Astrocyte of the cerebellum (primary cell): ENCODE data around the gene DNMT3A.

Source experiments
- DNase-seq: peaks from one replicate; pipeline ENCODE4 v3.0.0-alpha.2; 2011; ENCODE audit warnings: low read depth
- H3K4me3 ChIP-seq: 2 replicates; pipeline ENCODE4 v1.5.1; 2011; ENCODE audit warnings: mild to moderate bottlenecking, low read depth, low read length, moderate library complexity
- in situ Hi-C: cut with HindIII; loops from 2 replicates; pipeline ENCODE4 v1.10.0; 2017; ENCODE audit warnings: low sequenced_read_pairs
- TF ChIP-seq, protein P1 (sequence below): IDR thresholded peaks from 2 replicates; pipeline ENCODE4 v1.5.1; 2012; ENCODE audit warnings: low read length, low read depth, moderate library complexity, mild to moderate bottlenecking; ENCODE audit errors: missing control alignments

The DNMT3A gene

DNA sequence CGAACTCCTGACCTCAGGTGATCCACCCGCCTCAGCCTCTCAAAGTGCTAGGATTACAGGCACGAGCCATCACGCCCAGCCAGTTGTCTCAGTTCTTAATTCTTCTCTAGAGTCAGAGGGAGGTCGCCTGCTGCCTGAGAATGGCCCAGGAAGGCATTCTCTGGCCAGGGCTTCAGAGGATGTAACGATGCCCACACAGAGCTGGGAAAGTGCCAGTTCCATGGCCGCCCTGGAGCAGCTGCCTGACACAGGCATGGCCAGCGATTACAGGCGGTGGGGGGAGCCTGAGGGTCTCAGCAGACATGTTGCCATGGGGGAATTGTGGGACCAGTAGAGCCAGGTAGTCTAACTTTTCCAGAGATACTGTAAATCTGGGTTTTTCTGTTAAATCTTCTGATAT, 25.6 kb upstream of the DNMT3A start:
- DNase-seq = no peak
- TF ChIP-seq, protein P1, sequence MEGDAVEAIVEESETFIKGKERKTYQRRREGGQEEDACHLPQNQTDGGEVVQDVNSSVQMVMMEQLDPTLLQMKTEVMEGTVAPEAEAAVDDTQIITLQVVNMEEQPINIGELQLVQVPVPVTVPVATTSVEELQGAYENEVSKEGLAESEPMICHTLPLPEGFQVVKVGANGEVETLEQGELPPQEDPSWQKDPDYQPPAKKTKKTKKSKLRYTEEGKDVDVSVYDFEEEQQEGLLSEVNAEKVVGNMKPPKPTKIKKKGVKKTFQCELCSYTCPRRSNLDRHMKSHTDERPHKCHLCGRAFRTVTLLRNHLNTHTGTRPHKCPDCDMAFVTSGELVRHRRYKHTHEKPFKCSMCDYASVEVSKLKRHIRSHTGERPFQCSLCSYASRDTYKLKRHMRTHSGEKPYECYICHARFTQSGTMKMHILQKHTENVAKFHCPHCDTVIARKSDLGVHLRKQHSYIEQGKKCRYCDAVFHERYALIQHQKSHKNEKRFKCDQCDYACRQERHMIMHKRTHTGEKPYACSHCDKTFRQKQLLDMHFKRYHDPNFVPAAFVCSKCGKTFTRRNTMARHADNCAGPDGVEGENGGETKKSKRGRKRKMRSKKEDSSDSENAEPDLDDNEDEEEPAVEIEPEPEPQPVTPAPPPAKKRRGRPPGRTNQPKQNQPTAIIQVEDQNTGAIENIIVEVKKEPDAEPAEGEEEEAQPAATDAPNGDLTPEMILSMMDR = no peak
- H3K4me3 ChIP-seq = no peak overlapping the region
- in situ Hi-C loops = no loop called here

- DNase-seq = no peak
- H3K4me3 ChIP-seq = no peak overlapping the region
- TF ChIP-seq, protein P1 = no peak
- in situ Hi-C loops = no loop called here
These were observed 24.9 kb upstream of the DNMT3A start for GRCh38 chr2:25366629-25367028.

GRCh38 chr2:25365241-25365640, 23.5 kb upstream of the DNMT3A start:
- TF ChIP-seq, protein P1 = no peak
- in situ Hi-C loops = no loop called here
- no peak for DNase-seq
- no peak overlapping the region for H3K4me3 ChIP-seq

DNA sequence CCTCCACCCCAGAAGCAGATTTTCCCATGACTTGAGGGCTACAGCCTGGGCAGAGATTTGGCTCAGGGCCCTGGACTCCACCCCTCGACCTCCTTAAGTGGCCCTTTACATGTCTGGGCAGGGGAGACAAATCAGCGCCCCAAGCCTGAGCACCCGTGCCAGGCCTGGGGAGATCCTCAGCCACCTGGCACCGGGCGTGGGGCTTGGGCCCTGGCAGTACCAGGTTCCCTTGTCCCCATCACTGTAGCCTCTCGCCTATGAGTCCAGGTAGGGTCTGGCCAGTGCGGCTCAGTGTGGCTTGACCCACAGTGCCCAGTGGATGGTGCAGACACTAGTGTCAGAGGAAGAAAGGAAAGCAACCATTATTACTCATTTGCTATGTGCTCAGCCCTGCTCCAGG, 22.0 kb upstream of the DNMT3A start:
- H3K4me3 ChIP-seq = no peak overlapping the region
- TF ChIP-seq, protein P1 = no peak
- in situ Hi-C loops = no loop called here
- DNase-seq = no peak

- TF ChIP-seq, protein P1 = no peak
- DNase-seq = no peak
- H3K4me3 ChIP-seq = peak overlapping the region; percentile 28
- in situ Hi-C loops = no loop called here
These were observed 20.9 kb upstream of the DNMT3A start for GRCh38 chr2:25362434-25363145.

- peak overlapping the region; percentile 28 for H3K4me3 ChIP-seq
- in situ Hi-C loops = no loop called here
- DNase-seq = peak; percentile 72
- TF ChIP-seq, protein P1 = peak; percentile 95
These were observed 20.3 kb upstream of the DNMT3A start for GRCh38 chr2:25362049-25362433.
